ENCODE data around the gene FBXW8.

DNA sequence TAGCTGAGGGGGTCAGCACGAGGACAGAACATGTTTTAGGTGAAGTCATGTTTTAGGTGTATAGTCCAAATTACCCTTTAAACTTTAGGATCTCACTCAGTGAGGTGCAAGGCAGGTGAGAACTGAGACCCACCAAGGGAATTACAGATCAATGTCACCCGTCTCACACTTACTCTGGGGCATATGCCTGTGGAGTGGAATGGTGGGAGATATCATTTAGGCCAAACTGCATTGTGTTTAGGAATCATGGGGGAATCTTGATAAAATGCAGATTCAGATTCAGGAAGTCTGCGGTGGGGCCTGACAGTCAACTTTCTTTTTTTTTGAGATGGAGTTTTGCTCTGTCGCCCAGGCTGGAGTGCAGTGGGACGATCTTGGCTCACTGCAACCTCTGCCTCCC is 17.8 kb downstream of the FBXW8 start:
- TF ChIP-seq CTCF (IDR thresholded peaks at IDR 0.05; ENCODE audit: insufficient read depth, low read length) (no peak), POLR2AphosphoS5 (IDR thresholded peaks at IDR 0.05; ENCODE audit: low read depth) (no peak)

All from HL-60 (cell line).